ENCODE results near the gene RHOXF2. TPM values are rescaled to one million over a fixed set of nuclear protein-coding genes. Genes with fewer than 3 reads are reported as not detected.
"Not testable (repeated sequence)": the region's sequence is repeated elsewhere in the genome, so short reads cannot be mapped to it uniquely, and the experiment has no call there.

The RHOXF2 gene
- total RNA-seq, 1 donor from 2014 or later = not detected

- not testable (repeated sequence) for H3K4me3 Mint-ChIP-seq (ENCODE audit: unreplicated experiment); H3K36me3 Mint-ChIP-seq (ENCODE audit: low read depth, unreplicated experiment)
These were observed 35.3 kb downstream of the RHOXF2 start for GRCh38 chrX:120193720-120194119.

GRCh38 chrX:120195786-120196185 lies 37.4 kb downstream of the RHOXF2 start:
- H3K36me3 Mint-ChIP-seq (ENCODE audit: low read depth, unreplicated experiment); H3K27ac Mint-ChIP-seq (ENCODE audit: unreplicated experiment); H3K4me1 Mint-ChIP-seq (ENCODE audit: unreplicated experiment); H3K4me3 Mint-ChIP-seq (ENCODE audit: unreplicated experiment); DNase-seq (ENCODE audit: low spot score); H3K27me3 Mint-ChIP-seq (ENCODE audit: unreplicated experiment); H3K9me3 Mint-ChIP-seq (ENCODE audit: unreplicated experiment): not testable (repeated sequence)

More at GRCh38 chrX:120193720-120194119, 35.3 kb downstream of the RHOXF2 start:
- not testable (repeated sequence) for H3K27me3 Mint-ChIP-seq (ENCODE audit: unreplicated experiment); H3K4me1 Mint-ChIP-seq (ENCODE audit: unreplicated experiment); H3K27ac Mint-ChIP-seq (ENCODE audit: unreplicated experiment); DNase-seq (ENCODE audit: low spot score); H3K9me3 Mint-ChIP-seq (ENCODE audit: unreplicated experiment)

DNA sequence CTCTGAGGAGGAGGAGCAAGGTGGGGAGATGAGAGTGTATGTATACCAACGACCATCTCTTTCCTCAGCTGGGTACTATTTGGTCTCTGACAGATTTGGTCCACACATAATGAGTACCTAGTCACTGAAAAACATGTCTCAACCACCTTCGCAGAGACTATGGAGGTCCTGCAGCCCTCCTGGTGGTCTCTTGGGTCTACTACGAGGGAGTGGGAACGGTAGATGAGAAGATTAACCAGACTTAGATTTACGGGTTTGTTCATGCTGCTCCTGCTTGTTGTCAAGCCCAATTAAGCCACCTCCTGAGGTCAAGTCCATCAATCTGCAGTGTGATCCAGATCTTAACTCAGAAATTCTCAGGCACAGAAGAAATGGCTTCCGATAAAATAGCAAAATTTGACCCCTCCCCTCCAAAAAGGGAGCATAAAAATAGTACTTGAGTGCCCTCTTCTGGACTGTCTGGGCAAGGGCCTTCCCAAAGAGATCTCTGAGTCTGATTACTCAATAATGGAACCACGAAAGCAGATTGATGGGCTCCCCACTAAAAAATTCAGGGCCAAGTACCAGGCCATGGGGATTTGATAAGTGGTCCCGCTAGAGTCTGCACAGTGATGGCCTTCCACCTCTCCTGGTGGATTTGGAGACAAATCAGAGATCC lies 38.3 kb downstream of the RHOXF2 start:
- H3K27me3 Mint-ChIP-seq (ENCODE audit: unreplicated experiment); H3K9me3 Mint-ChIP-seq (ENCODE audit: unreplicated experiment); DNase-seq (ENCODE audit: low spot score); H3K27ac Mint-ChIP-seq (ENCODE audit: unreplicated experiment); H3K36me3 Mint-ChIP-seq (ENCODE audit: low read depth, unreplicated experiment); H3K4me3 Mint-ChIP-seq (ENCODE audit: unreplicated experiment); H3K4me1 Mint-ChIP-seq (ENCODE audit: unreplicated experiment): not testable (repeated sequence)

DNA sequence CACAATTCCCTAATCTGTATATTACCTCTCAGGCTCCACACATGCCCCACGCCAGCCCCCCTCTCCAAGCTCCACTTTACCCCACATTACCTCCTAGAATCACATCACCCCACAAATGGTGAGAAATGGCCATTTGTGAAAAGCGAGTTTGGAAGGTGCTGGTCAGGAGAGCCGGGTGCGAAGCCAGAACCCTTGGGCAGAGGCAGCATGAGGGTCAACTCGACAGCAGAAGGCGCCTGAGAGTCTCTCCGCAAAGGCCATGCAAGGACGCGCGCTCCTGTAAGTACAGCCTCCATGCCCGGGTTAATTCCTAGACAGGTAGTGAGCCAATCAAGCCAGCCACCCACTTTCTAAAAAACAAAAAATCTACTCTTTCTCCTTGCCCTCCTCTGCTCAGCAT lies 42.4 kb downstream of the RHOXF2 start:
- TF ChIP-seq CTCF (IDR thresholded peaks at IDR 0.05; ENCODE audit: unreplicated experiment) = no peak
- Mint-ChIP-seq H3K27ac (ENCODE audit: unreplicated experiment) (no peak overlapping the region), H3K27me3 (ENCODE audit: unreplicated experiment) (no peaks in the 10 kb centered on the region), H3K4me1 (ENCODE audit: unreplicated experiment) (peaks cover 7% of the 10 kb centered on the region), H3K36me3 (ENCODE audit: low read depth, unreplicated experiment) (no peaks in the 10 kb centered on the region), H3K4me3 (ENCODE audit: unreplicated experiment) (no peak overlapping the region), H3K9me3 (ENCODE audit: unreplicated experiment) (no peaks in the 10 kb centered on the region)
- no peak for DNase-seq (ENCODE audit: low spot score)

DNA sequence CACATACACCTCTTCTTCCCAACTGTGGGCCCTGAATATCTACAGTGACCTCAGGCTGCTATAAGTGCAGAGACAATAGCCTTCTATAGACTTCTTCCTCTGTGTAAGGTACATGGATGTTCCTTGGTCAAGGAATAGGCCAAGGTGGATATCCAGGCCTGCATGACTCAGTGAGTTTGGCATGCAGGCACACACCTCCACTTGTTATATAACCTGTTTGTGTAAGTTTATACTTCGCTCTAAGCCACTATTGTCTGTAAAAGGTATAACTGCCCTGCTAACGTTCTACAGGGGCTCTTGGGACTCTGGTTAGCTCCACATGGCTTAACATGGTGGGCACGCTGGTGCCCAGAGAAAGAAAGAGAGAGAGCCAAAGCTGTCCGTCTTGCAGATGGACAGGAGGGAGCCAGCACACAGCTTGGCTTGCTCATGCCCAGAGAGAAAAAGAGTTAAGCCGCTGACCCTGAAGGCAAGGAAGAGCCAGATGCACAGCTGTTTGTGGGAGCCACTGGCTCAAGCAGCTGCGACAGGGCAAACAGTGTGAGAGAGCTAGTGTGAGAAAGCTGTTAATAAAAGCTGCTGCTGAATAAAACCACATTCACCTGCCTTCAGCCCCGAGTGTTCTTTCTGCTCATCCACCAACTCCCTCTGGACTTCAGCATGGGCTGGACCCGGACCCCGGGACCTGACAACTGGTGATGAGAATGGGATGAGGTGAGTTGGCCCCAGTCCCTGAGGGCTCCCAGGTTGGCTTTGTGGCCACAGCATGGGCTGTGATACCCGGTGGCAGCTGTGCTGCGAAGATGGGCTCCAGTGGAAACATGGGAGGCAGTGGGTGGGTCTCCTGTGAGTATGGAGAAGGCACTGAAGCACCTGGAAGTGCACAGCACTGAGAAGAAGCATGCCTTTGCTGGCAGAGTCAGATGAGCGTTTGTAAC lies 47.7 kb downstream of the RHOXF2 start:
- Mint-ChIP-seq H3K27ac (ENCODE audit: unreplicated experiment) (no peak overlapping the region), H3K4me1 (ENCODE audit: unreplicated experiment) (no peaks in the 10 kb centered on the region), H3K4me3 (ENCODE audit: unreplicated experiment) (no peak overlapping the region), H3K9me3 (ENCODE audit: unreplicated experiment) (no peaks in the 10 kb centered on the region), H3K27me3 (ENCODE audit: unreplicated experiment) (no peaks in the 10 kb centered on the region), H3K36me3 (ENCODE audit: low read depth, unreplicated experiment) (no peaks in the 10 kb centered on the region)
- TF ChIP-seq CTCF (IDR thresholded peaks at IDR 0.05; ENCODE audit: unreplicated experiment) = no peak
- no peak for DNase-seq (ENCODE audit: low spot score)

DNA sequence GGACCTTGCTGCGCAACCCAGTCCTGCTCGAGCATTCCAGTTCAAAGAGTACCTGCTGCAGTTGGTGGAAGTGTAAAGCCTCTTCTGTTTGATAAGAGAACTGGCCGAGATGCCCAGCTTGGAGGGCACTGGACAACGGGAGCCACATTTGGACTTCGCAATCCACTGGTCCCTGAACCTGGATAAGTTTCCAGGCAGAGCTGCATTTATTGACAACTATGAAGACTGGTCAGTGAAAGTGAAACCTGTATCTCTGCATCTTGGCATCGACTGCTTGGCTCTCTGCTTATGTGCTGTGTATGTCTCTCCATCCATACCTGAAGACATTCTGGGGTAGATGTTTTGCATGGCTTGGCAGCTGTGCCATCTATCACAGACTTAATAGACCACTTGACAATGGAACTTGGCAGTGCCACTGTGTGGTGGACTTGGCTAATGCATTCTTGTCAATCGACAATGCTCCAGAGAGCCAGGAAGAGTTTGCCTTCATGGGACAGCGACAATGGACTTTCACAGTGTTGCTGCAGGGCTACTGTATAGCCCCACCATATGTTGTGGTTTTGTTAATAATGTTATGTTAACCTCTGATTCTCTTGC lies 48.7 kb downstream of the RHOXF2 start:
- no peak for TF ChIP-seq CTCF (IDR thresholded peaks at IDR 0.05; ENCODE audit: unreplicated experiment)
- Mint-ChIP-seq H3K9me3 (ENCODE audit: unreplicated experiment) (no peaks in the 10 kb centered on the region), H3K4me3 (ENCODE audit: unreplicated experiment) (no peak overlapping the region), H3K27me3 (ENCODE audit: unreplicated experiment) (no peaks in the 10 kb centered on the region), H3K36me3 (ENCODE audit: low read depth, unreplicated experiment) (no peaks in the 10 kb centered on the region), H3K27ac (ENCODE audit: unreplicated experiment) (no peak overlapping the region), H3K4me1 (ENCODE audit: unreplicated experiment) (no peaks in the 10 kb centered on the region)
- no peak for DNase-seq (ENCODE audit: low spot score)
